Daoy (cell line): ENCODE measurements around the gene KRTAP5-2. TPM values are rescaled to one million over a fixed set of nuclear protein-coding genes. Genes with fewer than 3 reads are reported as not detected.

Source experiments
- DNase-seq: peaks from one replicate; pipeline ENCODE4 v3.0.0-alpha.2; 2015; ENCODE audit warnings: low read depth
- total RNA-seq: library from RNA; depleted of rRNA; stranded (reverse); fragments of >200 nt; shearing (Covaris generic); gene quantifications from 2 replicates; pipeline ENCODE4 v1.2.3, GENCODE V29; 2014

Gene KRTAP5-2
- total RNA-seq, 1 experiment from 2014 or later: not detected

DNA sequence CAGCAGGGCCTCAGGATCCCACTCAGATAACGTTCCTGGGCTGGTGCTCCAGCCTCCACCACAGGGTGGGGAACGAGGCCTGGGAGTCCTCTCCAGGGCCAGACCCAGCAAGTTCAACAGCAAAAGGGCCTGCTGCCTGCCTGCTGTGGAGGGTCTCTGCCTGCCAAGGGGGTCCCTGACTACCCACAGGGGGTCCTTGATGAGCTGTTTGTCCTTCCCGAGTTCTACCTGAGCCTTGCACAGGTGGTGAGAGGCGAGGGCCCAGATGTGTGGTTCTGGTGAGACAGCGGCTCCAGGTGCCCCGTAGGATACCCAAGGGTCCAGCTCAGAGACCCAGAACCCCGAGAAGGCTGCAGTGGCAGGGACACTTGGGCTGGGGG is 30.4 kb downstream of the KRTAP5-2 start:
- no peak for DNase-seq

DNA sequence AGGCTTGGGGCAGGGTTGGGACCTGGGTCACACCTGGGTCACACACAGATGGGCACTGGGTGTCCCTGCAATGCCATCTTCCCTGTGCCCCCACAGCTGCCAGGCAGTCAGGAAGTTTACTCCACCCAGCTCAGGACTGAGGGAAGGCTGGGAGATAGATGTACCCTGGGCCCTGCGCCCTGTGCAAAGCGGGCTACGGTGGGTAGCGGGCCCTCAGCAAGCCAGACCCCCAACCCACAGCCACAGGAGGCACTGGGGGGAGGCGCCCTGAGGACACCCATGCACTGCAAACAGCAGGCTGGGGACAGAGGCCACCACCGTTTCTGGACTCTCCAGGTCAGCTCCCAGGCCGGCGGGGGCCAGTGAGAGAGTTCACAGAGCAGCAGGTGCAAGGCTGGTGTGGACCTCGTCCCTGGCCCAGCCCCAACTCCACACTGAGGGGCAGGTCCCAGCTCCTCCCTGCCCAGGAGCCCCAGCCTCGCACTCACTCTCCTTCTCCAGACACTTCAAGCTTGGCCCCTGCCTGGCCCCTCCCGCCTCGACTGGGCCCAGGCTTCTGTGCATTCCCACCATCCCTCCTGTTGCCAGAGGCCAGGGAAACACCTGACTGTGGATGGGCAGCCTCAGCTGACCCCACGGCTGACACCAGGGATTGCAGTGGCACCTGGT is 30.9 kb downstream of the KRTAP5-2 start:
- no peak for DNase-seq

DNA sequence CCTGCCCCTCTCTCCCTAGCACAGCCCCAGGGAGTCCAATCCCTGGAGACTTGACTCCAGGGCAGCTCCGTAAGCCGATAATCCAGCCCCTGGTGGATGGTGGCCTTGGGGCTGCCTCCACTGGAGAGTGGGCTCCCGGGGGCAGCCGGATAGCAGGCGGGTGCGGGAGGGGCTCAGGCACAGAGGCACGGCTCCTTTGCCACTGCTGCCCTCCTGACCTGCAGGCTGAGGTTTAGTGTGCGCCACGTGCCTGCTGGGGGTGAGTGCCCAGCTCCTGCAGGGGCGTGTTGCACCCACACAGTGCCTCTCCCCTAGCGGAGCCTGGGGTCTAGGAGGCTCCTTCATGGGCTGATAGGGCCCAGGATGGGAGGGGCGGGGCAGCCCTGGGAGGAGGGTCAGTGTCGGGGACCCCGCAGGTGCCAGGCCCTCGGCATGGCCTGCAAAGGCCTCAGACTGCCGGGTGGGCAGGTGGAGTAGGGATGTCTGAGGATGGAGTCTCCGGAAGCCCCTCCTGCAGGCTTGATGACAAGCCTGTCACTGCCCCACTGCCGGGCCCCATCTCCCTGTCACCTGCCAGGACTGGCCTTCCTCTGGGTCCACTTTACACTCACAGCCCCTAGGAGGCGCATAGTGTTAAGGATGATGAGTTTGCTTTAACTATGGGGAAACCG is 31.6 kb downstream of the KRTAP5-2 start:
- DNase-seq: no peak

DNA sequence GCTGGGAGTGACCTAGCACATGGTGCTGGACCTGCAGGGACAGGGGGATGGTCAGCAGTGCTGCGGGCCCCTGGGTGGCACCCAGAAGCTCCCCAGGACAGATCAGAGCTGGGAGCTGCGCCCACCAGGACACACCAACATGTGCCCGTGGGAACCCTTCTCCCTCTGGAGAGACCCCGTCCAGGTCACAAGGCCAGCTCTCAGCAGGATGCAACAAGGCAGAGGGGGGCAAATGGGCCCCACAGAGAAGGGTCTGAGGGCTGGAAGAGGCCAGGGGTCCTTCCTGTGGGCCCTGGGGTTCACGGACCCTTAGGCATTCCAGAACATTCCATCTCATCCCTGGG is 32.2 kb downstream of the KRTAP5-2 start:
- DNase-seq: no peak

DNA sequence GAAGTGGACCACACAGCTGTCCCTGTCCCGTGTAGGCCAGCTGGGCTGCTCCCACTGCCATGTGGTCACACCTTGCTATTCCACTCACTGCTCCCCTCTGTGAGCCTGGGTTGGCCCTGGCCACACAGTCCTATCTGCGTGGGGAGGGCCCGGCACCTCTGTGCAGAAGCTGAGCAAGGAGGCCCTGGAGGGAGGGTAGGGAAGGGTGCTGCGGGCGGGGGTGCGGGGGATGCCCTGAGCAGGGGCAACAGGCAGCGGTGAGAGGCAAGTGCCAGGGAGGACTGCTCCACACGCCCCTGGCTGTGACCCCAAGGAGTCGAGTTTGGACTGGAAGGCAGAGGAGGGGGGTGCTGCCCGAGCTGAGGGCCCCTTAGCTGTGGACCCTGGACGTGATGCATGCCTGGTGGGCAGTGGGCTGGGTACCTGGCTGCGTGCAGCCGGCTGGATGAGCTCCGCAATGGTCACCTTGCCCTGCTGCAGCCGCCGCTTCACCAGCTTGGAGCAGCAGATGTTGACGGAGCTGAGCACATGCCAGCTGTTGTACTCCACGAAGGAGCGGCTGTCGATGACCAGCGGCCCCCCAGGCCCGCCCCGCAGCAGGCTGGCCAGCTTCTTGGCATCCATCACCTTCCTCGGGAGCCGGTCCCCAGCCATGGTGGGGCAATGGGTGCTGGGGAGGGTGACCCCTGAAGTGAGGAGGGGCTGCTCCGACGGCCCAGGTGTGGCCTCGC is 32.8 kb downstream of the KRTAP5-2 start:
- no peak for DNase-seq

DNA sequence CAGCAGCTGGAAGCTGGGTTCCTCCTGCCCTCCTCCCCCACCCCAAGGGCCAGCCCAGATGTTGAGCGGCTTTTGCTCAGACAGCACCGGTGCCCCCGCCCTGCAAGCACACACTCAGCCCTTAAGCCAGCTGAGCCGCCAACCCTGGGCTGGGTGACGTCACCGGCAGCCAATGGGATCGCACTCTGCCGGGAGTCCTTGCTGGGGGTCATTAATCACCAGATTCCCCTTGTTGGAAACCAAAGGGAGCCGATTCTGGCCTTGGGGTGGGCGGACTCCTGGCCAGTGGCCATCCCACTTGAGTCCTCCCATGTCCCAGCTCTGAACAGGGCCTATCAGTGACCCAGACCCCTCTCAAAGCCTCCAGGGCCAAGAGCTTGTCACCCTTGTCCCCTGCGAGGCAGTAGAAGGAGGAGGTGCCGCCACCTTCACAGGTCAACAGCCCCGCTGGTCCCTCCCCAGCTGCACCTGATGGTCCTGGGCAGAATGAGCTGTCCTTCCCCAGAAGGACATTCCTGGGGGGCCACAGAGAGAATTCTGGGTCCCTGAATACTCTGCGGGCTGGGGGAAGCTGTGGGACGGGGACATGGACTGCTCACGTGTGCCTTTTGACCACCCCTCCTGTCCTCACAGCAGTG is 33.4 kb downstream of the KRTAP5-2 start:
- DNase-seq: peak; percentile 97

DNA sequence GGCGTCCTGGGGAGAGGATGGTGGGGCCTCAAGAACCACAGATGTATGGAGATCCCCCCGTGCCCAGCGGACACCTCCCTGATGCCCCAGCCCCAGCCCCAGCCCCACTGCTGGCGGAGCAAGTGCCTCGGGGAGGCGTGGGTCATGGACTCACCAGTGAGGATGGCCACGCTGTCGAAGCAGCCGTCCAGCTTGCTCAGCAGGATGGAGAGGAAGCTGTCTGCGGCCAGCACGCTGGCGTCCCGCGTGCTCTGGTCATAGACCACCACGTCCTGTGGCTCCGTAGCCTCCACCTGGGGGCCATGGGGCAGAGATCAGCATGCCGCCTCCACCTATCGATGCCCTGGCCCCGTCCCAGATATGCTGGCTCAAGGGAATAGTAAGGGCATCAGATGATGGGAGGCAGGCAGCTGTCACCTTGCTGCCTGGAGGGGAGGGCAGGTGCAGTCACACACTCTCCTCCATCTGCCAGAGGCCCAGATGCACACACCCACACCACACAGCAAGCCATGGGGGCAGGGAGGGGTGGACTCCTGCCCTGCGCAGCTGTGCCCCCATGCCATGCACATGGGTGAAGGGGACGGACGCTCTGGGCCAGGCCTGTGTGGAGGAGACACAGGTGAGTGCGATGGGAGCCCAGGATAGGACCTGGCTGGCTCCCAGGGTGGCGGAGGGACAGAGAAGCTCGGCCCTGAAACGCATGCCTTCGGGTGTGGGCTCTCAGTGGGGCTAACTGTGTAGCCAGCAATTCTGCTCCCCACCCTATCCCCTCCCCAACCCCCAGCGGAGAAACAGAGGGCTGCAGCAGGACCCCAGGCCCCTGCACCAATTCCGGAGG is 34.2 kb downstream of the KRTAP5-2 start:
- DNase-seq: no peak

DNA sequence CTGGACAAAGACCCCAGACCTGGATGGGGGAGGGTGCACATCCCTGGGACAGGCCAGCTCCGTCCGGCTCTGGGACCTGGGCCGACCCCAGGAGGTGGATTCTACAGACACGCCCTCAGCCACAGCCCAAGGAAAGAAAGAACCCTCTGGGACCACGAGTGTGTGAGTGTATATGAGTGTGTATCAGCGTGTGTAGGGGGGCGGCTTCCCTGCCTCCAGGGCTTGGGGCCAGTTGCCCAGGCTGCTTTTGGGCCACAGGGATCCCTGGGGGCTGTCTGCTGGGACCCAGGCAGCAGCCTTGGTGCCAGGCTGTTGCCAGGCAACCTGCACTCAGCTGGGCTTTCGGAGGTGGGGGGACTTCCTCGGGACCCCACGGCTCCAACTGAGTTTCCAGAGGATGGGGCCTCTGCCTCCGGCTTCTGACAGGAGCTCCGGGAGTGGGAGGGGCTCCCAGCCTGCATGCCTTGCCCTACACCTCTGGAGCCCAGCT is 34.9 kb downstream of the KRTAP5-2 start:
- DNase-seq: no peak

DNA sequence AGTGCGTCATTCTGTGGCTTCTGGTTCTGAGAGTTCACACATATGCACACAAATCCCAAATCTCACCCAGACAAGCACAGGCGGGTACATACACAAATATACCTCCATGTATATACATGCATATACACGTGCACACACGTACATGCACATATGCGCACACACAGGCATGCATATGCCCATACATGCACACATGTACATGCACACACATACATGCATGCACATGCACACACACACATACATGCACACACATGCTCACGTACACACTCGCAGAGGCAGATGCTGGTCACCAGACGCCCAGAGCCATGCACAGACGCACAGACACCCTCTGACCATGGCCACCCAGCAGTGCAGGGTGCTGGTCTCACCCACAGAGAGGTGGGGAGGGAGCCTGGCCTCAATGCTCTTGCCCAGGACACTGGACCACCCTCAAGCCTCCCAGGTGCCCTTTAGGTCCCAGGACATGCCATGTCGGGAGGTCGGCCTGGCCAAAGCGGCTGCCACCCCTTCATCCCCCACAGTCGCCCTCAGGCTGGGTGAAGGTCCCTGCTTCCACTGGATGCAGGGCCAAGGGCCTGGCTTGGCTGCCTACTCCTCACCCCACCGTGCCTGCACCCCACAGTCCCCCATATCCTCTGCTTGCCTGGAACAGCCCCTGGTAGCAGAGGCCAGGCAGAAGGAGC is 35.5 kb downstream of the KRTAP5-2 start:
- no peak for DNase-seq

DNA sequence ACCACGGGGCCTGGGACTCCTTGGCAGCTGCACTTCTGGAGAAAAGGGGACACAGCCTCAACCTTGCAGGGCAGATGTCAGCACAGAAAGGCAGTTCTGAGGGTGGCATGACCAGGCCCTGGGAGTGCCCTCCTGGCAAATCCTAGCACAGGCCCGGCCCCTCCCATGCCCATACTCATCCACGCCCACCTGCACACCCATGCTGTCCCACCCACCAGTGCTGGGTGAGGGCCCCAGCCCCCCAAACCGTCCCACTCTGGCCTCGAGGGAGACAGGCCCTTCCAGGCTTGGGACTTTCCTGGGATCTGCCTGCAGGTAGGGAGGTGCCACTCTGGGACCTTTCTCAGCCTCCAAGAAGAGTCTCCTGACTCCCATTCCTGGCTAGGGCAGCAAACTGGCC is 36.1 kb downstream of the KRTAP5-2 start:
- no peak for DNase-seq

DNA sequence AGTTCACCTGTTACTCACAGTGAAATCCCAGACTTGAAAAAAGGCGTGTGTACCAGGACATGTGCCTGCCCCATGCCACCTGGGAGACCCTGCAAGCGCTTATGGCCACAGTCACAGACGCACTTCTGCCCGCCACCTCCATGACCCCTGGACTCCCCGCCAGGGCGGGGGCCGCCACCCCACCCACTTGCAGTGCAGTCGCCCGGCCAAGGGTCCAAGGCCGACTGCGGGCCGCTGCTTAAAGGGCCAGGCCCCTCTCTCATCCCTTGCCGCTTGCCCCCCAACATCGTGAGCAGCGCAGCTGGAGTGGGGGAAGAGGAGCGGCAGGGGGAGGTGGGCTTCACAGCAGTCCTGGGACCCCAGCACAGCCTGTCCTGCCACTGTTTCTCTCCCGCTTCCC is 36.8 kb downstream of the KRTAP5-2 start:
- no peak for DNase-seq

DNA sequence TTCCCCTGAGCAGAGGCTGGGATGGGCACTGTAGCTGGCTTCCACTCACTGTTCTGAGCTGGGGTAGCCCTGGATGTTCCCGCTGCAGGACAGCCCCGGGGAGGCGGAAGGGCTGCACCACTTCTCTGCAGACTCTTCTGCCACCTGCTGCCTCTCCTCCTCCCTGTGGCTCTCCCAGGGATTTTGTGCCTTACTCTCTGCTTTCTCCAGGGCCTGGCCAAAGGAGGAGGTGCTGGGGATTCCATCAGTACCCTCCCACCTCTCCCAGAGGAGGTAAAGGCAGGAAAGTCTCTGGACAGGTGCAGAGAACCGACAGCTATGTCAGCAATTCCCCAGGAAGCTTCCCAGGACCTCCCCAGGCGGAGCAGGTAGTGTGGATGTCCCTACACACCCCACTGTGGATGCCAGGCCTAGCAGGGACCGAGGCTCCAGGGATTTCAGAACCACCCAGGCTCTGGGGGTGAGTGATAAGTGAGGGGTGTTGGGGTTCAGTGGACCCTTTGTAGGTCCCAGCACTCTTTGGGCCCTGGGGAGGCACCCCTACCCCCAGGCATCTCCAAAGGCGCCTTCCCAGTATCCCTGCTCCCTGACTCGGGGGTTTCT is 37.3 kb downstream of the KRTAP5-2 start:
- no peak for DNase-seq

DNA sequence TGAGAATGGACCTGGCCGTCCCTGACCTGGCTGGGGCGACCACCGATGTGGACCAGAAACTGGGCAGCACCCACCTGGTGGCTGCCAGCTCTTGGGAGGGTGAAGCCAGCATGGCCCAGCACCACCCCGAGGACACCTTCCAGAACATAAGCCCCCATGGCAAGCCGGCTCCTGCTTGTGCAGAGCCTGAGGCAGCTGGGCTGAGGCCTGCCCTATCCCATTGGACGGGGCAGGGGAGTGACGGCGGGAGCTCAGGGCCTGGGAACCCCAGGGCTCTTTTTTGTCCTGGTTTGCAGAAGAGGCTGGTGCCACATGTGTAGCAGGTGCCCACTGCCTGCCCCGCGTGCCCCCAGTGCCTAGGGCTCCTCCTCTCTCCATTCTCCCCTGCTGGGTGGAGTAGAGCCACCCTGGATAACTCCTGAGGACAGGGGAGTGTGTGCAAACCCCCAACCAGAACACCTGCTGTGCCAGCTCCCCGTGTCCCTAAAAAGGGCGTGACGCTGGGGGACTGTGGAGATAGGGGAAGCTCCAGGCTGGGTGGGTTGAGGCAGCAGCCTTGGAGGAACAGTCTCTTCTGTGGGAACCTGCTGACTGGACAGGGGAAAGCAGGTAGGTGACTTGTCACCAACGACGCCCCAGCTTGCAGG is 38.0 kb downstream of the KRTAP5-2 start:
- no peak for DNase-seq

DNA sequence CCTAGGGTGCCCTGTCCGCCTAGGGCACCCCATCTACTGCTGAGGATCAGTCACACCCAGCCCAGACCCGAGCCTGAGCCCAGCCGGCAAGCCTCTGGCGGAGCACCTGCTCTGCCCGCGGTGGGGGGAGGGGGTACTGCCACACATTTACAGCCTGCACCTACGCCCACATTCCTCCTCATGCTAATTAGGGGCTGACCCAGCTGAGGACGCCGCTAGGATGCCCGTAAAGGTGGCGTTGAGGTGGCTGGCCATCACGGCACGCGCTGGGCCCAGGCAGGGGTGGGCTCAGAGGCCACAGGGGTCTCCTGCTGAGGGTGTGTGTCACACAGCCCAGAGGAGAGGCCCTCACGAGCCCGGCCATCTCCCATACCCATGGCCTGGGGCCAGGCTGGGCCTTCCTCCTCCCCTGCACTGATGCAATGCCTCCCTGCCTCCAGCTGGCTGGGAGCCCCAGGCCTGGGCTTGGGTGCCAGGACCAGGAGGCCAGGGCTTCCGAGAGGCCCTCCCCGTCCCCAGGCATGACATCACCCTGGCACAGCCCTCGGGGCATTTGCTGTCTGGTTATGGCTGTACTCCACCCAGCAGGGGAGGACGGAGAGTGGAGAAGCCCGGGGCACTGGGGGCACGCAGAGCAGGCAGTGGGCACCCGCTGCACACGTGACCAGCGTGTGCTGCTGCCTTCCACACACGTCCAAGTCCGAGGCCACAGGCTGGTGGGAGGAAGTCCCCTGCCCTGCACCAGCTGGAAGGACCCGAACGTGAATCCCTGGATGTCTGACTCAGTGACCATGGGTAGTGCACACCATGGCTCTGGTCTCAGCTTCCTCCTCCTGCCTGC is 38.8 kb downstream of the KRTAP5-2 start:
- DNase-seq: peak; percentile 91

DNA sequence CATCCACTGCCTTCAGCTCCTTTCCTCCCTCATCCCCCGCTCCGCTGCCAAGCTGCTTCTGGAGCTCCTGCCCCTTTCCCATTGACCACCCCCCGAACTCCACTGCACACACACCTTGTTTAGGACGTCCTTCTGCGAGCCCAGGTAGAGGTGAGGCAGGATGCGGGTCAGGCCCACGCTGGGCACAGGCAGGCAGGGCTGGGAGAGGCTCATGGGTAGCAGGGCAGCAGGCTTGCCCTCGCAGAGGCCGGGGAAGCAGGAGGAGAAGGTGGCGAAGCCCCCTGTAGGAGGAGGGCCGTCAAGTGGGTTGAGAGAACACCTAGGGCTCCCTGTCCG is 39.4 kb downstream of the KRTAP5-2 start:
- no peak for DNase-seq

DNA sequence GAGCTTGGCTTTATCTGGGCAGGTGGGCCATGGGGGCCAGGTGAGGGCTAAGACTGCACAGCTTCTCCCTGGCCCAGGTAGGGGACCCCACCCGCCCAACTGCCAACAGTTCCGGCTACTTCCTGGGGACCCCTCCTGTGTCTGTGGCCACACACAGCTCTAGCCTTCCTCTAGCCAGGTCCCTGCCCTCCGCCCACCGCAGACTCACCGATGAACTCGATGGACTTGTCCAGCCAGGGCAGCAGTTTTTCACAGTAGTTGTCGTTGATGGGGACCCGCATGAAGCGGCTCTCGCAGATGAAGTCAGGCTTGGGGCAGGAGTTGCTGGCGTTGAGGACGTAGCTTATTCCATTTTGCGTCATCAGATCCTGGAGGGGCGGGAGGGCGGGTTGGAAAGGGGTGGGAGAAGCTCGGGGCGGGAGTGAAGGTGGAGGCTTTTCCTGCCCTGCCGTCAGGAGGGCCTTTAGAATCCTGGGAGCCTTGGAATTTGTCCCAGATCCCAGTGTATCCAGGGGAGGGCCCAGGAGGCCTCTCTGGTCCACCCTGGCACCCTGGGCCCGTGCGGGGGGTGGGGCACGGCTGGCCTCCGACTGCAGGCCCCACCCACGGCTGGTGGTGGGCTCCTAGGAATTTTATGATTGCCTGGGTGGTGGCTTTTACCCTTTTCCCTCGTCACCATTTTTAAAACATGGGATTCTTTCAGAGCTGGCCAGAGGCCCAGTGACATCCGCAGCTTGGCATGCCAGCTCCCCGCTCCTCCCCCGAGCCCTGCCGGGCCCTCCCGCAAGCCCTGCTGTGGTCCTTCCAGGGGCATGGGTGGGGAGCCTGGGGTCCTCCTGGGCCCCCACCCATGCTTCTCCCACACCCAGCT is 40.0 kb downstream of the KRTAP5-2 start:
- DNase-seq: peak; percentile 80

DNA sequence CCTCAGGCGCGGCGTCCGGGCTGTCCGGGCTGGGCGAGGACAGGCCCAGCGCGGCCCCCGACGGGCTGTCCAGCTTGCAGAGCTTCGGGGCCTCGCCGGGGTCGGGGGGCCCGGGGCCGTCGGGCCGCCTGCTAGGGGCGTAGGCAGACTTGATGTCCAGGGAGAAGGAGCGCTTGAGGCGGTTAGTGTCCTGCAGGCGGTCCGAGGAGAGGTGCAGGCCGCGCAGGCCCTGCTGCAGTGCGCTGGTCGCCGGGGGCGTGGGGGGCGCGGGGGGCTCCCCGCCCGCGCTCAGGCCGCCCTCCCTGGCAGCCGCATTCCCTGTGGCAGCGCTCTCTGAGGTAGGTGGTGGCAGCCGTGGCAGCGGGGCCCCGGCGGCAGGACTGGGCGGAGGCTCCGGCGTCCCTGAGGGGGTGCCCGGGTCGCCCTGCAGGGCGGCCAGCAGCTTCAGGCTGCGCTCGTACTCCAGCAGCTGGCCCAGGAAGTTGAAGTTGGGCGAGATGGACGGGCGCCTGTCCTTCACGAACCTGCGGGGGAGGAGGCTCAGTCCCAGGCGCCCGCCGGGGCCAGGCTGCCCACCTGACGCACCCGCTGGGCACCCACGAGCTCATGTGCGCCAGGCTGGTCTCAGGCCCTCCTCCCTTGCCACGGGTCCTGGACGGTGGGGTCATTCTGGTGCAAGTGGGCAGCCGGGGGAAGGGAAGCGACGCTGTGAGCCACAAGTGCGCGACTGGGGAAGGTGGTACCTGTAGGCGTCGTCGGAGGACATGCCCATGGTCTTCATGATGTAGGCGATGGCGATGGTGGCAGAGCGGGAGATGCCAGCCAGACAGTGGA is 40.8 kb downstream of the KRTAP5-2 start:
- no peak for DNase-seq
